ENCODE results near the gene C13orf42.

DNA sequence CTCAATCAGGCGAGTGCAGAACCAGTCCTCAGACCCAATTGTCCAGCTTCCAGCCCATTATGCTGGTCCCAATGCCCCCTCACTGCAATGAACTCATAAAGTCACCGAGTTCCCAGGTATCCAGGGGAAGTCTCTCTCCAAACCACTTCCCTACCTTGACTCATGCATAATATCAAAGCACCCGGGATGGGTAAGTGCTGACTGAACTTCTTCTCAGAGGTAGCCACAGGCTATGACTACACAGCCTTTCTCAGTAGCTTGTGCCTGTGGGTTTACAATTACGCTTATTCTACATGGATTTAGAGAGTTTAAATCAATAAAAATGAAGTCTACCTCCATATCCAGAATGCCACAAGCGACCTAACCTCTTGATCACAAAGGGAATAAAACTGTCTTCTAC lies 1.7 kb upstream of the C13orf42 start:
- TF ChIP-seq POLR2AphosphoS5 (IDR thresholded peaks at IDR 0.05) (no peak), CTCF (IDR thresholded peaks at IDR 0.05) (no peak), EP300 (IDR thresholded peaks at IDR 0.05) (no peak), POLR2A (IDR thresholded peaks at IDR 0.05) (no peak)
